OCI-LY7 (cell line): Measurements from ENCODE around the gene ZNF576. TPM values are rescaled to one million over a fixed set of nuclear protein-coding genes. Genes with fewer than 3 reads are reported as not detected.

ENCODE experiments used
- BruUV-seq: library from RNA; stranded (reverse); fragments of 400-500 nt; replicated peaks from 2 replicates; lab custom pipeline; 2021; lab: Mats Ljungman, UMichigan
- CTCF ChIA-PET: fragments of 300-600 bp; sonication (Branson Sonifier 250); formaldehyde crosslinking; loops from one replicate; lab custom pipeline; 2022; ENCODE audit warnings: antibody characterized with exemption; ENCODE audit not compliant: unreplicated experiment; lab: Charles Lee
- POLR2A ChIA-PET: fragments of 300-600 bp; sonication (Branson Sonifier 250); formaldehyde crosslinking; loops from one replicate; lab custom pipeline; 2022; ENCODE audit warnings: antibody characterized with exemption; lab: Charles Lee
- DNase-seq: peaks from one replicate; pipeline ENCODE4 v3.0.0-alpha.2; 2015; ENCODE audit warnings: low spot score
- H2AFZ ChIP-seq: fragments of 200-600 bp; sonication (generic), shearing (Covaris generic); 2 replicates; pipeline ENCODE4 v1.6.1; 2014; ENCODE audit warnings: mild to moderate bottlenecking, antibody characterized with exemption, low read length, moderate library complexity
- H3K27ac ChIP-seq: fragments of 200-600 bp; sonication (generic); 2 replicates; pipeline ENCODE4 v1.5.1; 2014; ENCODE audit warnings: mixed run types, low read depth, mild to moderate bottlenecking, moderate library complexity, low read length, inconsistent platforms; ENCODE audit not compliant: poor library complexity, severe bottlenecking
- H3K36me3 ChIP-seq: fragments of 200-600 bp; sonication (generic); 2 replicates; pipeline ENCODE4 v1.6.1; 2014; ENCODE audit warnings: mild to moderate bottlenecking, antibody characterized with exemption, low read length, moderate library complexity, mixed read lengths; ENCODE audit not compliant: insufficient read depth
- H3K4me1 ChIP-seq: fragments of 200-600 bp; sonication (generic); 2 replicates; pipeline ENCODE4 v1.5.1; 2014; ENCODE audit warnings: mild to moderate bottlenecking, low read length; ENCODE audit not compliant: insufficient read depth, poor library complexity, severe bottlenecking
- H3K4me2 ChIP-seq: fragments of 200-600 bp; sonication (generic); 2 replicates; pipeline ENCODE4 v1.6.1; 2014; ENCODE audit warnings: mild to moderate bottlenecking, low read length
- H3K4me3 ChIP-seq: fragments of 200-600 bp; sonication (generic); 2 replicates; pipeline ENCODE4 v1.5.1; 2014; ENCODE audit warnings: mild to moderate bottlenecking, low read depth, low read length; ENCODE audit not compliant: poor library complexity, severe bottlenecking
- H3K79me2 ChIP-seq: fragments of 200-600 bp; sonication (generic); 2 replicates; pipeline ENCODE4 v1.6.1; 2016; ENCODE audit warnings: low read depth, mild to moderate bottlenecking, low read length, moderate library complexity, mixed read lengths; ENCODE audit not compliant: insufficient read depth
- H3K9me2 ChIP-seq: fragments of 200-600 bp; sonication (generic); 2 replicates; pipeline ENCODE4 v1.6.1; 2016; ENCODE audit warnings: mild to moderate bottlenecking, low read length, mixed read lengths; ENCODE audit not compliant: insufficient read depth
- H3K9me3 ChIP-seq: fragments of 200-600 bp; sonication (generic); 2 replicates; pipeline ENCODE4 v1.6.1; 2014; ENCODE audit warnings: mild to moderate bottlenecking, mixed run types, low read length, mixed read lengths
- H4K20me1 ChIP-seq: fragments of 200-600 bp; sonication (generic); 2 replicates; pipeline ENCODE4 v1.6.1; 2014; ENCODE audit warnings: mild to moderate bottlenecking, antibody characterized with exemption, low read length, moderate library complexity, mixed read lengths; ENCODE audit not compliant: insufficient read depth
- CTCF ChIP-seq: fragments of 200-600 bp; sonication (generic); conservative IDR thresholded peaks from 2 replicates; pipeline ENCODE4 v1.5.1; 2014; ENCODE audit warnings: mild to moderate bottlenecking, antibody characterized with exemption, low read length, moderate library complexity, mixed read lengths
- EZH2phosphoT487 ChIP-seq: fragments of 200-600 bp; sonication (generic); IDR thresholded peaks from 2 replicates; pipeline ENCODE4 v1.6.1; 2018; ENCODE audit warnings: low read depth, borderline replicate concordance, mild to moderate bottlenecking, mixed run types, antibody characterized with exemption, low read length, moderate library complexity, mixed read lengths
- intact Hi-C: fragments of 100-400 bp; cut with micrococcal nuclease; formaldehyde crosslinking; loops from one replicate; pipeline ENCODE4 v1.10.0; 2022; ENCODE audit not compliant: unreplicated experiment
- total RNA-seq, 2 experiments: library from RNA; depleted of rRNA in 1 of 2; stranded (reverse); fragments of >200 nt in 1 of 2; shearing (Covaris generic) in 1 of 2; gene quantifications; 2 replicates each; pipeline ENCODE4 v1.2.3, GENCODE V29; 2014 to 2022

Gene ZNF576
- total RNA-seq, 2 experiments from 2014 or later: 17.8 to 20.2 TPM

- BruUV-seq: no TSS peak
These were observed 35.1 kb downstream of the ZNF576 start for GRCh38 chr19:43631491-43631890.

GRCh38 chr19:43633520-43633919 is 37.1 kb downstream of the ZNF576 start:
- Histone ChIP-seq H2AFZ (no peak overlapping the region), H3K4me3 (no peak overlapping the region), H4K20me1 (no peaks in the 10 kb centered on the region), H3K36me3 (no peaks in the 10 kb centered on the region), H3K9me2 (no peaks in the 10 kb centered on the region), H3K27ac (no peak overlapping the region), H3K79me2 (no peaks in the 10 kb centered on the region), H3K4me2 (no peak overlapping the region), H3K4me1 (peaks cover 12% of the 10 kb centered on the region), H3K9me3 (no peaks in the 10 kb centered on the region)
- CTCF ChIA-PET: no interaction called here
- DNase-seq: no peak
- POLR2A ChIA-PET: no interaction called here
- TF ChIP-seq EZH2phosphoT487 (no peak), CTCF (no peak)
- intact Hi-C loops: no loop called here
- no TSS peak for BruUV-seq

More at GRCh38 chr19:43631491-43631890, 35.1 kb downstream of the ZNF576 start:
- Histone ChIP-seq H3K79me2 (no peaks in the 10 kb centered on the region), H2AFZ (no peak overlapping the region), H4K20me1 (no peaks in the 10 kb centered on the region), H3K9me2 (no peaks in the 10 kb centered on the region), H3K4me1 (peaks cover 12% of the 10 kb centered on the region), H3K9me3 (no peaks in the 10 kb centered on the region), H3K27ac (no peak overlapping the region), H3K36me3 (no peaks in the 10 kb centered on the region), H3K4me3 (no peak overlapping the region), H3K4me2 (no peak overlapping the region)
- ChIA-PET POLR2A (no interaction called here), CTCF (no interaction called here)
- intact Hi-C loops: no loop called here
- DNase-seq: no peak
- TF ChIP-seq EZH2phosphoT487 (no peak), CTCF (no peak)

GRCh38 chr19:43634068-43634467 is 37.7 kb downstream of the ZNF576 start:
- Histone ChIP-seq H4K20me1 (no peaks in the 10 kb centered on the region), H2AFZ (no peak overlapping the region), H3K4me3 (no peak overlapping the region), H3K4me1 (peaks cover 12% of the 10 kb centered on the region), H3K9me2 (no peaks in the 10 kb centered on the region), H3K79me2 (no peaks in the 10 kb centered on the region), H3K27ac (no peak overlapping the region), H3K36me3 (no peaks in the 10 kb centered on the region), H3K9me3 (no peaks in the 10 kb centered on the region), H3K4me2 (no peak overlapping the region)
- ChIA-PET CTCF (no interaction called here), POLR2A (no interaction called here)
- TF ChIP-seq EZH2phosphoT487: no peak
- no peak for TF ChIP-seq CTCF
- no TSS peak for BruUV-seq
- intact Hi-C loops: no loop called here
- no peak for DNase-seq
